NCI-H774 (cell line): Measurements from ENCODE around the gene COL5A1.

Source experiments
- DNase-seq: peaks from one replicate; lab custom pipeline; 2025; lab: John Stamatoyannopoulos, UW

COL5A1 gene

GRCh38 chr9:134728021-134728795, 86.6 kb downstream of the COL5A1 start:
- DNase-seq: no peak

GRCh38 chr9:134728801-134729495, 87.3 kb downstream of the COL5A1 start:
- DNase-seq: no peak

GRCh38 chr9:134730011-134730760, 88.6 kb downstream of the COL5A1 start:
- DNase-seq: no peak

GRCh38 chr9:134730761-134731496, 89.3 kb downstream of the COL5A1 start:
- no peak for DNase-seq

GRCh38 chr9:134731497-134732391, 90.1 kb downstream of the COL5A1 start:
- DNase-seq: no peak

GRCh38 chr9:134732392-134733110, 90.9 kb downstream of the COL5A1 start:
- no peak for DNase-seq

GRCh38 chr9:134733480-134734232, 92.1 kb downstream of the COL5A1 start:
- no peak for DNase-seq

- no peak for DNase-seq
Measured at GRCh38 chr9:134734270-134734669, 92.7 kb downstream of the COL5A1 start.

GRCh38 chr9:134735441-134736175, 94.0 kb downstream of the COL5A1 start:
- no peak for DNase-seq

GRCh38 chr9:134736791-134737497, 95.3 kb downstream of the COL5A1 start:
- DNase-seq: no peak

- no peak for DNase-seq
Measured at GRCh38 chr9:134737842-134738580, 96.4 kb downstream of the COL5A1 start.

GRCh38 chr9:134738869-134739659, 97.5 kb downstream of the COL5A1 start:
- DNase-seq: no peak

GRCh38 chr9:134739660-134739968, 98.0 kb downstream of the COL5A1 start:
- DNase-seq: no peak

GRCh38 chr9:134740071-134740470, 98.5 kb downstream of the COL5A1 start:
- no peak for DNase-seq

GRCh38 chr9:134741846-134742245, 100.2 kb downstream of the COL5A1 start:
- DNase-seq: no peak

GRCh38 chr9:134742822-134743535, 101.4 kb downstream of the COL5A1 start:
- DNase-seq: no peak
